Mesendoderm (in vitro differentiated cells): ENCODE measurements around the gene FREM2.

Experiments used
- DNase-seq: peaks from one replicate; pipeline ENCODE4 v3.0.0; 2013
- H2AK5ac ChIP-seq: 2 replicates; pipeline ENCODE4 v1.6.1; 2013; ENCODE audit warnings: low read length, inconsistent platforms
- H2BK120ac ChIP-seq: 2 replicates; pipeline ENCODE4 v1.6.1; 2013; ENCODE audit warnings: low read depth, mild to moderate bottlenecking, low read length, moderate library complexity, mixed read lengths
- H2BK15ac ChIP-seq: replicated peaks from 2 replicates; pipeline ENCODE4 v1.6.1; 2013; ENCODE audit warnings: low read depth, mild to moderate bottlenecking, moderate library complexity
- H2BK5ac ChIP-seq: 2 replicates; pipeline ENCODE4 v1.6.1; 2013; ENCODE audit warnings: low read length, inconsistent platforms
- H3K18ac ChIP-seq: 2 replicates; pipeline ENCODE4 v1.6.1; 2013; ENCODE audit warnings: mild to moderate bottlenecking, low read length, mixed read lengths
- H3K23ac ChIP-seq: one replicate; pipeline ENCODE4 v1.6.1; 2013; ENCODE audit warnings: low read length
- H3K27ac ChIP-seq: 2 replicates; pipeline ENCODE4 v1.5.1; 2013; ENCODE audit warnings: low read depth, mild to moderate bottlenecking, inconsistent platforms, low read length, moderate library complexity
- H3K27me3 ChIP-seq: 2 replicates; pipeline ENCODE4 v1.6.1; 2013; ENCODE audit warnings: low read length, control low read depth, mild to moderate bottlenecking, inconsistent platforms; ENCODE audit not compliant: insufficient read depth, poor library complexity
- H3K36me3 ChIP-seq: 2 replicates; pipeline ENCODE4 v1.6.1; 2013; ENCODE audit warnings: low read length, inconsistent platforms; ENCODE audit not compliant: control insufficient read depth, insufficient read depth
- H3K4ac ChIP-seq: one replicate; pipeline ENCODE4 v1.6.1; 2013; ENCODE audit warnings: low read depth, mild to moderate bottlenecking, low read length, moderate library complexity
- H3K4me1 ChIP-seq: 2 replicates; pipeline ENCODE4 v1.6.1; 2013; ENCODE audit warnings: low read depth, low read length, inconsistent platforms; ENCODE audit not compliant: control insufficient read depth
- H3K4me2 ChIP-seq: 2 replicates; pipeline ENCODE4 v1.6.1; 2013; ENCODE audit warnings: low read length
- H3K4me3 ChIP-seq: 2 replicates; pipeline ENCODE4 v1.5.1; 2013; ENCODE audit warnings: mild to moderate bottlenecking, low read length
- H3K56ac ChIP-seq: one replicate; pipeline ENCODE4 v1.6.1; 2013; ENCODE audit warnings: low read length
- H3K79me1 ChIP-seq: 2 replicates; pipeline ENCODE4 v1.6.1; 2013; ENCODE audit warnings: low read length, inconsistent platforms
- H3K79me2 ChIP-seq: 2 replicates; pipeline ENCODE4 v1.6.1; 2013; ENCODE audit warnings: mild to moderate bottlenecking, low read length; ENCODE audit not compliant: control insufficient read depth, insufficient read depth
- H3K9ac ChIP-seq: 2 replicates; pipeline ENCODE4 v1.6.1; 2013; ENCODE audit warnings: low read length, inconsistent platforms
- H4K5ac ChIP-seq: one replicate; pipeline ENCODE4 v1.6.1; 2013; ENCODE audit warnings: low read length
- H4K8ac ChIP-seq: one replicate; pipeline ENCODE4 v1.6.1; 2013; ENCODE audit warnings: low read depth, mild to moderate bottlenecking, control low read depth, low read length, moderate library complexity
- WGBS: extraction: QIAGEN DNeasy Blood & Tissue Kit; methylation state at CpG from one replicate; pipeline ENCODE4 v1.1.7; 2013; ENCODE audit warnings: low lambda C conversion rate, missing lambda C conversion rate; ENCODE audit not compliant: insufficient coverage; ENCODE audit errors: extremely low coverage; 5-methylcytosine and 5-hydroxymethylcytosine counted together

Gene FREM2

DNA sequence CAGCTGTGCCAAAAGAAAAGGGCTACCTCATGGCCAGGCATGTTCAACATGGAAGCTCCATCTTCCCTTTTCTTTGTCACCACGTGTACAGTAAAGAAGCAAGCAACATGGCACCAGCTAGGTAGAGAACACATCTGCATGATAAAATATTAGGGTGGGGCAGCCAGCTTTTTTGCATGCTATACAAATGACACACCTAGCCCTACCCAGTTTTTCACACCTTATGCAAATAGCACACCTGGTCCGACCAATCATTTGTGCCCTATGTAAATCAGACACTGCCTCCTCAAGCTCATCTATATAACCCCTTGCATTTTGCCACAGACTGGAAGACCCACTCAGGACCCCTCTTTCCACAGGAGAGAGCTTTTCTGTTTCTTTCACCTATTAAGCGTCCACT is 218.2 kb downstream of the FREM2 start:
- Histone ChIP-seq H3K4ac (no peak overlapping the region), H3K4me1 (no peaks in the 10 kb centered on the region), H2BK15ac (no peak overlapping the region), H2BK120ac (no peak overlapping the region), H3K18ac (no peak overlapping the region), H4K5ac (no peak overlapping the region), H3K79me2 (no peaks in the 10 kb centered on the region), H3K36me3 (no peaks in the 10 kb centered on the region), H3K9ac (no peak overlapping the region), H3K23ac (no peak overlapping the region), H3K79me1 (no peaks in the 10 kb centered on the region), H3K27me3 (no peaks in the 10 kb centered on the region), H2AK5ac (no peak overlapping the region), H3K27ac (no peak overlapping the region), H3K4me3 (no peak overlapping the region), H4K8ac (no peak overlapping the region), H3K56ac (no peak overlapping the region), H3K4me2 (no peak overlapping the region), H2BK5ac (no peak overlapping the region)
- no CpG with 5 or more reads among the region's 3 CpGs for WGBS
- no peak for DNase-seq

DNA sequence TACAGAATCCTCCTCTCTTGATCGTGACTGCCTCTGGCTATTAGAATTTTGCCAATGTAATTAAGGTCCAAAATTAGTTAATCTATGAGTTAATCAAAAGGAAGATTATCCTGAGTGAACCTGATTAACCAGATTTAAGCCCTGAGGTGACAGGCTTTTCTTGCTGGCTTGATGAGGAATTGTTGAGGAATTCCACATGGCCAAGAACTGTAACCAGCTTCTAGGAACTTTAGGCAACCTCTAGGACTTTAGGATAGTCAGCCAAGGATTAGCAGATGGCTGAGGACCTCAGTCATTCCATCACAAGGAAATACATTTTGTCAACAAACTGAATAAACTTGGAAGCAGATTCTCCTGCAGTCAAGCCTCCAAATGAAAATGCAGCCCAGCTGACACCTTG is 219.0 kb downstream of the FREM2 start:
- no peak overlapping the region for H3K56ac ChIP-seq
- H2BK120ac ChIP-seq = no peak overlapping the region
- H3K79me2 ChIP-seq = no peaks in the 10 kb centered on the region
- no peak overlapping the region for H4K5ac ChIP-seq
- H3K27me3 ChIP-seq = no peaks in the 10 kb centered on the region
- no peak overlapping the region for H3K23ac ChIP-seq
- no peak overlapping the region for H2BK5ac ChIP-seq
- no peaks in the 10 kb centered on the region for H3K4me1 ChIP-seq
- no peak overlapping the region for H3K9ac ChIP-seq
- H4K8ac ChIP-seq = no peak overlapping the region
- H3K27ac ChIP-seq = no peak overlapping the region
- H2BK15ac ChIP-seq = no peak overlapping the region
- no peaks in the 10 kb centered on the region for H3K36me3 ChIP-seq
- no CpG with 5 or more reads among the region's 1 CpG for WGBS
- peak; percentile 62 for DNase-seq
- H3K4me3 ChIP-seq = no peak overlapping the region
- no peak overlapping the region for H3K4ac ChIP-seq
- H3K18ac ChIP-seq = no peak overlapping the region
- no peaks in the 10 kb centered on the region for H3K79me1 ChIP-seq
- H3K4me2 ChIP-seq = no peak overlapping the region
- H2AK5ac ChIP-seq = no peak overlapping the region

DNA sequence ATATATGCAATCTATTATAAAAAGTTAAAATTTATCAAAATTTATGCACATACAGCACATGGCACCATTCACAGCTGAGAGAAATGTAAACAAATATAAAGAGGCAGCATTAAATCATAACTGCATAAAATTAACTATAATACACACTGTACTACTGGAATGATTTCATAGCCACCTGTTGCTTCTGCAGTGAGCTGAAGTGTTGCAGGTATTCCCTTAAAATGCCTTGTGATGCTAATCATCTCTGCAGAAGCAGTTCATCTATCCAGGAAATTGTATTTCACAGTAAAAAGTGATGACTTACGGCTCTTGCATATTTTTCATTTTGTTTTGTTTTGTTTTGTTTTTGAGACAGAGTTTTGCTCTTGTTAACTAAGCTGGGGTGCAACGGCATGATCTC is 221.7 kb downstream of the FREM2 start:
- no peak overlapping the region for H2BK120ac ChIP-seq
- H3K9ac ChIP-seq = no peak overlapping the region
- H4K5ac ChIP-seq = no peak overlapping the region
- H2AK5ac ChIP-seq = no peak overlapping the region
- no peaks in the 10 kb centered on the region for H3K4me1 ChIP-seq
- H3K18ac ChIP-seq = no peak overlapping the region
- no peak overlapping the region for H2BK5ac ChIP-seq
- no peak overlapping the region for H2BK15ac ChIP-seq
- H3K36me3 ChIP-seq = no peaks in the 10 kb centered on the region
- no peaks in the 10 kb centered on the region for H3K79me2 ChIP-seq
- H3K4me2 ChIP-seq = no peak overlapping the region
- WGBS = no CpG with 5 or more reads among the region's 2 CpGs
- no peaks in the 10 kb centered on the region for H3K79me1 ChIP-seq
- DNase-seq = no peak
- no peak overlapping the region for H3K23ac ChIP-seq
- no peak overlapping the region for H3K27ac ChIP-seq
- no peak overlapping the region for H4K8ac ChIP-seq
- H3K56ac ChIP-seq = no peak overlapping the region
- no peak overlapping the region for H3K4ac ChIP-seq
- no peaks in the 10 kb centered on the region for H3K27me3 ChIP-seq
- H3K4me3 ChIP-seq = no peak overlapping the region

DNA sequence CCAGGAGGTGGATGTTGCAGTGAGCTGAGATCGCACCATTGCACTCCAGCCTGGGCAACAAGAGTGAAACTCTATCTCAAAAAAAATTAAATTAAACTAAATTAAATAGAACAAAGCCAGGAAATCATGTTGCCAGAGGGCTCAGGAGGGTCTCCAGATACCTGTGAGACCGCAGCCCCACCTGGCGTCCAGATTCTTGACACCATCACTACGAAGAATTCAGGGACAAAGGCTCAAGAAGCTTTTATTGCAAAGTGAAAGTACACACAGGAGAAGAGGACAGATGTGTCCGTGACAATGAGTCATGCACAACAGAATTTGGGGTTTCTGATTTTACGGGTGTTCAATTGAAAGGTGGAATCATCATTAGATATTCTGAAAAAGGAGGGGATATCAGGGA is 227.2 kb downstream of the FREM2 start:
- peak; percentile 35 for DNase-seq
- Histone ChIP-seq H2AK5ac (no peak overlapping the region), H2BK5ac (no peak overlapping the region), H3K4me3 (no peak overlapping the region), H3K23ac (no peak overlapping the region), H3K27ac (no peak overlapping the region), H4K5ac (no peak overlapping the region), H3K79me2 (no peaks in the 10 kb centered on the region), H3K56ac (no peak overlapping the region), H4K8ac (no peak overlapping the region), H3K27me3 (no peaks in the 10 kb centered on the region), H3K79me1 (no peaks in the 10 kb centered on the region), H2BK120ac (no peak overlapping the region), H3K4me2 (no peak overlapping the region), H3K18ac (no peak overlapping the region), H3K4ac (no peak overlapping the region), H3K9ac (no peak overlapping the region), H3K4me1 (no peaks in the 10 kb centered on the region), H2BK15ac (no peak overlapping the region), H3K36me3 (no peaks in the 10 kb centered on the region)
- WGBS = no CpG with 5 or more reads among the region's 6 CpGs

DNA sequence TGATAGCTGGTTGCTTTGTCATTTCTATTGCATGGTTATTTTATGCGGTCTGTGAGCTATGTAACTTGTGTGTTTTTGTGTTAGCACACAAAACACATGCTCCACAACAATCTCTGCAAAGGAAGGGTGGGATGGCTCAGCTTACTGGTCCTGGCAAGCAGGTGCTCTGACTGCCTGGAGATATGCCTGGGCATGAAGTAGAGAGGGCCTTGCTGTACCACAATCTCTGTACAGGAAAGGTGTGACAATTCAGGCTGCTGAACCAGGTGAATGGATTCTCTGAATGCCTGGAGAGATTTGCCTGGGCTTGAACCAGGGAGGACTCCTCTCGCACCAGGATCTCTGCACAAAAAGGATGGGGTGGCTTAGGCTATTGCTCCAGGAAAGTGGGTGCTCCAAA is 234.2 kb downstream of the FREM2 start:
- H3K56ac ChIP-seq = no peak overlapping the region
- no peak for DNase-seq
- WGBS = no CpG with 5 or more reads among the region's 2 CpGs

DNA sequence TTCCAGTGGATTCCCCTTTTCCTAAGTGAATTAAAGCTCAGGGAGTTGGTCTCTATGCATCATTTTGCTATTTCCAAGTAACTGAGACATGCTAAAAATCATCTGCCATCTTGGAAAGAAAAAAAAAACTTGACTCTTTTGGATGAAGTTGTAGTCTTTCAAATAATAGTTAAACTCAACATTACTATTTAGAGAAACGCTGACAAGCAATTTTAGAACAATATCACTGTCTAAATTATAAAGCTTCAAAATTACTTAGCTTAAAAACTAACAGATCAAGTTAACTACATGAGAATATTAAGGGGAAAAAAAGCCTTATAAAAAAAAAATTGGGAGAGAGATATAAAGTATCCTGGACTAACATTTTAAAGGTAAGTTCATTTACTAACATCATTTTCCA is 235.3 kb downstream of the FREM2 start:
- H3K79me2 ChIP-seq = no peaks in the 10 kb centered on the region
- H2AK5ac ChIP-seq = no peak overlapping the region
- H3K4me1 ChIP-seq = no peaks in the 10 kb centered on the region
- no peak overlapping the region for H3K9ac ChIP-seq
- WGBS = no CpG with 5 or more reads among the region's 1 CpG
- no peaks in the 10 kb centered on the region for H3K27me3 ChIP-seq
- no peak overlapping the region for H2BK5ac ChIP-seq
- no peak overlapping the region for H3K4ac ChIP-seq
- H3K4me3 ChIP-seq = no peak overlapping the region
- H3K18ac ChIP-seq = no peak overlapping the region
- H4K5ac ChIP-seq = no peak overlapping the region
- H2BK15ac ChIP-seq = no peak overlapping the region
- H4K8ac ChIP-seq = no peak overlapping the region
- no peak for DNase-seq
- no peak overlapping the region for H3K4me2 ChIP-seq
- no peak overlapping the region for H3K56ac ChIP-seq
- no peak overlapping the region for H3K27ac ChIP-seq
- H2BK120ac ChIP-seq = no peak overlapping the region
- H3K23ac ChIP-seq = no peak overlapping the region
- H3K79me1 ChIP-seq = no peaks in the 10 kb centered on the region
- no peaks in the 10 kb centered on the region for H3K36me3 ChIP-seq

More for the DNA sequence above, 234.2 kb downstream of the FREM2 start:
- no peak overlapping the region for H3K4me3 ChIP-seq
- no peak overlapping the region for H3K9ac ChIP-seq
- no peak overlapping the region for H2BK5ac ChIP-seq
- no peak overlapping the region for H2BK15ac ChIP-seq
- no peak overlapping the region for H3K4me2 ChIP-seq
- no peaks in the 10 kb centered on the region for H3K36me3 ChIP-seq
- H2AK5ac ChIP-seq = no peak overlapping the region
- no peak overlapping the region for H3K27ac ChIP-seq
- no peak overlapping the region for H2BK120ac ChIP-seq
- no peak overlapping the region for H4K5ac ChIP-seq
- no peaks in the 10 kb centered on the region for H3K79me1 ChIP-seq
- no peak overlapping the region for H4K8ac ChIP-seq
- no peak overlapping the region for H3K4ac ChIP-seq
- no peak overlapping the region for H3K18ac ChIP-seq
- H3K79me2 ChIP-seq = no peaks in the 10 kb centered on the region
- H3K4me1 ChIP-seq = no peaks in the 10 kb centered on the region
- no peaks in the 10 kb centered on the region for H3K27me3 ChIP-seq
- H3K23ac ChIP-seq = no peak overlapping the region
